GM18517 (cell line): ENCODE results near the gene MAZ.

Source experiments
- ATAC-seq: cut with Tn5 transposase; IDR thresholded peaks from one replicate; pipeline ENCODE4 v1.9.1; 2021; ENCODE audit warnings: mild to moderate bottlenecking, moderate library complexity; ENCODE audit not compliant: unreplicated experiment

Gene MAZ

GRCh38 chr16:29852654-29853053, 46.3 kb downstream of the MAZ start:
- no peak for ATAC-seq

GRCh38 chr16:29854520-29855100, 48.3 kb downstream of the MAZ start:
- no peak for ATAC-seq

GRCh38 chr16:29857133-29857760, 50.9 kb downstream of the MAZ start:
- no peak for ATAC-seq

- no peak for ATAC-seq
Observed at GRCh38 chr16:29858149-29858849, 52.0 kb downstream of the MAZ start.

- no peak for ATAC-seq
Observed at GRCh38 chr16:29858974-29859373, 52.6 kb downstream of the MAZ start.

GRCh38 chr16:29860218-29860617, 53.9 kb downstream of the MAZ start:
- no peak for ATAC-seq
